ENCODE measurements around the gene ZNRD2.

The ZNRD2 gene

DNA sequence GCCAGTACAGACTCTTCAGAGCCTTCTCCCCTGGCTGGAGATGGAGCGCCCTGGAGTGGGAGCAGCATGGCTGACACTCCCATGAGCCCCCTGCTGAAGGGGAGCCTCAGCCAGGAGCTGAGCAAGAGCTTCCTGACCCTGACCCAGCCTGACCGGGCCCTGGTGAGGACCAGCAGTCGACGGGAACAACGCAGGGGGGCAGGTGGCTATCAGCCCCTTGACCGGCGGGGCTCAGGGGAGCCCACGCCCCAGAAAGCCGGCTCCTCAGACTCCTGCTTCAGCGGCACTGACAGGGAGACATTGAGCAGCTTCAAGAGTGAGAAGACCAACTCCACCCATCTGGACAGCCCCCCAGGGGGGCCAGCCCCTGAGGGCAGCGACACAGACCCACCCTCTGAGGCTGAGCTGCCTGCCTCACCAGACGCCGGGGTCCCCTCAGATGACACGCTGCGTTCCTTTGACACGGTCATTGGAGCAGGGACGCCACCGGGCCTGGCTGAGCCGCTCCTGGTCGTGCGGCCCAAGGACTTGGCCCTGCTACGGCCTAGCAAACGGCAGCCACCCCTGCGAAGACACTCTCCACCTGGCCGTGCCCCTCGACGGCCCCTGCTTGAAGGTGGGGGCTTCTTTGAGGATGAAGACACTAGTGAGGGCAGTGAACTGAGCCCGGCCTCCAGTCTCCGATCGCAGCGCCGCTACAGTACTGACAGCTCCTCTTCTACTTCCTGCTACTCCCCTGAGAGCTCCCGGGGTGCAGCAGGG lies 47.9 kb downstream of the ZNRD2 start:
- DNase-seq, result no peak
- intact Hi-C loops (cut with DNase I), result loop anchor here (5.0 kb wide), 1 partner anchor 34 kb away; no protein-coding TSS in a partner anchor

GRCh38 chr11:65618763-65619162 lies 48.5 kb downstream of the ZNRD2 start:
- DNase-seq, result no peak
- intact Hi-C loops (cut with DNase I), result loop anchor here (5.0 kb wide), 1 partner anchor 34 kb away; no protein-coding TSS in a partner anchor

- intact Hi-C loops (cut with DNase I), result loop anchor here (5.0 kb wide), 1 partner anchor 33 kb away; no protein-coding TSS in a partner anchor
- DNase-seq, result no peak
Observed at GRCh38 chr11:65619281-65619928, 49.1 kb downstream of the ZNRD2 start.

- intact Hi-C loops (cut with DNase I), result no loop called here
- DNase-seq, result no peak
Observed at GRCh38 chr11:65620666-65621065, 50.4 kb downstream of the ZNRD2 start.

GRCh38 chr11:65621460-65621859 lies 51.2 kb downstream of the ZNRD2 start:
- no peak for DNase-seq
- intact Hi-C loops (cut with DNase I), result no loop called here

All from posterior cingulate gyrus (tissue), 11 donors.